PC-3 (cell line): ENCODE measurements around the gene ABCC3. TPM values are rescaled to one million over a fixed set of nuclear protein-coding genes. Genes with fewer than 3 reads are reported as not detected.

Experiments used
- ATAC-seq: fragments of 200-7000 bp; cut with Tn5 transposase; 2 replicates; pipeline ENCODE4 v1.9.1; 2020; ENCODE audit warnings: mild to moderate bottlenecking, moderate library complexity
- BruUV-seq: library from RNA; stranded (reverse); fragments of 400-500 nt; replicated peaks from 2 replicates; lab custom pipeline; 2021; lab: Mats Ljungman, UMichigan
- CTCF ChIA-PET: fragments of 300-600 bp; sonication (Branson Sonifier 250); formaldehyde crosslinking; loops from one replicate; lab custom pipeline; 2022; ENCODE audit warnings: antibody characterized with exemption; lab: Charles Lee
- POLR2A ChIA-PET: fragments of 300-600 bp; sonication (Branson Sonifier 250); formaldehyde crosslinking; loops from one replicate; lab custom pipeline; 2022; ENCODE audit warnings: antibody characterized with exemption; ENCODE audit not compliant: unreplicated experiment; lab: Charles Lee
- DNase-seq: peaks from one replicate; pipeline ENCODE4 v3.0.0-alpha.2; 2015
- H2AFZ ChIP-seq: fragments of 300-600 bp; sonication (generic); 2 replicates; pipeline ENCODE4 v1.6.0; 2016; ENCODE audit warnings: antibody characterized with exemption, low read length
- H3F3A ChIP-seq: fragments of 300-600 bp; sonication (generic); one replicate; pipeline ENCODE4 v1.6.0; 2017; ENCODE audit warnings: antibody characterized with exemption, low read length, control low read depth, mild to moderate bottlenecking; ENCODE audit not compliant: unreplicated experiment
- H3K27ac ChIP-seq: fragments of 300-600 bp; sonication (generic); 2 replicates; pipeline ENCODE4 v1.5.1; 2016; ENCODE audit warnings: mild to moderate bottlenecking, low read length
- H3K27me3 ChIP-seq: fragments of 300-600 bp; sonication (generic); 2 replicates; pipeline ENCODE4 v1.6.1; 2016; ENCODE audit warnings: low read length, mixed read lengths
- H3K36me3 ChIP-seq: fragments of 300-600 bp; sonication (generic); 2 replicates; pipeline ENCODE4 v1.6.1; 2016; ENCODE audit warnings: low read depth, mixed run types, low read length, mixed read lengths
- H3K4me1 ChIP-seq: fragments of 300-600 bp; sonication (generic); 2 replicates; pipeline ENCODE4 v1.5.1; 2016; ENCODE audit warnings: low read length; ENCODE audit not compliant: insufficient read depth
- H3K4me2 ChIP-seq: fragments of 300-600 bp; sonication (generic); 2 replicates; pipeline ENCODE4 v1.6.0; 2016; ENCODE audit warnings: low read length
- H3K4me3 ChIP-seq: fragments of 300-600 bp; sonication (generic); 2 replicates; pipeline ENCODE4 v1.5.1; 2016; ENCODE audit warnings: mild to moderate bottlenecking, low read length, mixed read lengths
- H3K79me2 ChIP-seq: fragments of 300-600 bp; sonication (generic); 2 replicates; pipeline ENCODE4 v1.6.1; 2017; ENCODE audit warnings: low read length, mixed read lengths
- H3K9ac ChIP-seq: fragments of 300-600 bp; sonication (generic); 2 replicates; pipeline ENCODE4 v1.6.0; 2016; ENCODE audit warnings: mild to moderate bottlenecking, low read length
- H3K9me2 ChIP-seq: fragments of 300-600 bp; sonication (generic); replicated peaks from 2 replicates; pipeline ENCODE4 v1.6.1; 2016; ENCODE audit warnings: mixed run types, low read length, mixed read lengths
- H3K9me3 ChIP-seq: fragments of 300-600 bp; sonication (generic); 2 replicates; pipeline ENCODE4 v1.6.1; 2016; ENCODE audit warnings: low read length, mixed read lengths
- H4K20me1 ChIP-seq: fragments of 300-600 bp; sonication (generic); 2 replicates; pipeline ENCODE4 v1.6.1; 2016; ENCODE audit warnings: low read length, mixed read lengths
- CTCF ChIP-seq: fragments of 300-600 bp; sonication (generic); conservative IDR thresholded peaks from 2 replicates; pipeline ENCODE4 v1.5.1; 2017; ENCODE audit warnings: antibody characterized with exemption, low read depth, mild to moderate bottlenecking, low read length
- EZH2 ChIP-seq: fragments of 300-600 bp; sonication (generic); IDR thresholded peaks from one replicate; pipeline ENCODE4 v1.6.1; 2017; ENCODE audit warnings: antibody characterized with exemption, mild to moderate bottlenecking, low read length; ENCODE audit not compliant: unreplicated experiment
- EZH2phosphoT487 ChIP-seq: fragments of 300-600 bp; sonication (generic); IDR thresholded peaks from 2 replicates; pipeline ENCODE4 v1.6.1; 2018; ENCODE audit warnings: mild to moderate bottlenecking, antibody characterized with exemption, low read length, borderline replicate concordance
- intact Hi-C: fragments of 100-400 bp; cut with micrococcal nuclease; formaldehyde crosslinking; loops from 2 replicates; pipeline ENCODE4 v1.9.0; 2023
- total RNA-seq: library from RNA; depleted of rRNA; stranded (reverse); fragments of >200 nt; gene quantifications from 2 replicates; pipeline ENCODE4 v1.2.3, GENCODE V29; 2014

Gene ABCC3
- total RNA-seq, 1 experiment from 2014 or later = 50.2 TPM

GRCh38 chr17:50690887-50691549, 56.3 kb downstream of the ABCC3 start:
- intact Hi-C loops = no loop called here
- ATAC-seq = no peak

GRCh38 chr17:50691550-50692447, 57.1 kb downstream of the ABCC3 start:
- Histone ChIP-seq H3K9me3 (no peaks in the 10 kb centered on the region), H4K20me1 (no peaks in the 10 kb centered on the region), H3K36me3 (peaks cover 22% of the 10 kb centered on the region), H3F3A (peaks cover 17% of the 10 kb centered on the region), H3K27me3 (no peaks in the 10 kb centered on the region), H2AFZ (no peak overlapping the region), H3K79me2 (peaks cover 13% of the 10 kb centered on the region), H3K9ac (peak overlapping the region; percentile 51; the same call in 1 of the 2 replicates), H3K4me1 (peaks cover 86% of the 10 kb centered on the region), H3K27ac (peak overlapping the region; percentile 86), H3K4me2 (peak overlapping the region; percentile 82), H3K4me3 (peak overlapping the region; percentile 50; the same call in 1 of the 2 replicates), H3K9me2 (no peaks in the 10 kb centered on the region)
- TF ChIP-seq EZH2phosphoT487 (no peak), EZH2 (no peak), CTCF (no peak)
- ATAC-seq = no peak
- BruUV-seq = no TSS peak
- peak; percentile 37 for DNase-seq
- CTCF ChIA-PET = interaction anchor here (1.0 to 1.5 kb wide), 2 partner anchors 30 to 66 kb away, joined by 5 read pairs; no protein-coding TSS in a partner anchor
- POLR2A ChIA-PET = interaction anchor here (0.6 to 1.4 kb wide), 2 partner anchors 61 to 62 kb away, joined by 6 to 8 read pairs; no protein-coding TSS in a partner anchor
- intact Hi-C loops = no loop called here

More at GRCh38 chr17:50690887-50691549, 56.3 kb downstream of the ABCC3 start:
- Histone ChIP-seq H3K4me3 (no peak overlapping the region), H3K27ac (peak overlapping the region; percentile 86), H3K9ac (no peak overlapping the region), H3K79me2 (peaks cover 7% of the 10 kb centered on the region), H3K36me3 (peaks cover 14% of the 10 kb centered on the region), H4K20me1 (no peaks in the 10 kb centered on the region), H3K9me2 (no peaks in the 10 kb centered on the region), H3F3A (peaks cover 17% of the 10 kb centered on the region), H2AFZ (no peak overlapping the region), H3K9me3 (no peaks in the 10 kb centered on the region), H3K4me1 (peaks cover 86% of the 10 kb centered on the region), H3K27me3 (no peaks in the 10 kb centered on the region), H3K4me2 (peak overlapping the region; percentile 82)
- CTCF ChIA-PET = no interaction called here
- no peak for DNase-seq
- no peak for TF ChIP-seq CTCF
- TF ChIP-seq EZH2phosphoT487 = no peak
- no peak for TF ChIP-seq EZH2
- POLR2A ChIA-PET = interaction anchor here (0.6 kb wide), 1 partner anchor 61 kb away, joined by 6 read pairs; no protein-coding TSS in a partner anchor
- BruUV-seq = no TSS peak
